Glomerular visceral epithelial cell (primary cell): Measurements from ENCODE around the gene PRKACB.
A peak's percentile ranks its signal among the peaks of the same experiment; 100 is the strongest.

Experiments used
- DNase-seq: peaks from one replicate; pipeline ENCODE4 v3.0.0-alpha.2; 2016; ENCODE audit errors: extremely low spot score

PRKACB gene

DNA sequence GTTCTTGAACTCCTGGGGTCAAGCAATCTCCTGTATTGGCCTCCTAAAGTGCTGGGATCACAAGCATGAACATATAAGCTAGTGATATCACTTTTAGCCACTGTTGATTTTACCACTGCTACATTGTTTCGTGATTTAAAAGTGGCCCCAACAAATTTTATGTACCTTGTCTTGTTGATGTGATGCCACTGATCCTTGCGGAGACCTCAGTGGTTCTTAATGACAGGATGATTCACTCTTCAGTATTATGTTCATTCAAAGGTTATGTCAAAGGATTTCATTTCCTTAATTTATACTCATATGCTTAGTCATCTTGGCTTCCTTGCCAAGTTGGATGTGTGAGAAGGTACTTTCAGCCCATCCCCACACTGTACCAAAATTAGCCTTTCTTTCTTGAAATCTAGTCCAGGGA lies 12.1 kb downstream of the PRKACB start:
- DNase-seq: peak; percentile 61

DNA sequence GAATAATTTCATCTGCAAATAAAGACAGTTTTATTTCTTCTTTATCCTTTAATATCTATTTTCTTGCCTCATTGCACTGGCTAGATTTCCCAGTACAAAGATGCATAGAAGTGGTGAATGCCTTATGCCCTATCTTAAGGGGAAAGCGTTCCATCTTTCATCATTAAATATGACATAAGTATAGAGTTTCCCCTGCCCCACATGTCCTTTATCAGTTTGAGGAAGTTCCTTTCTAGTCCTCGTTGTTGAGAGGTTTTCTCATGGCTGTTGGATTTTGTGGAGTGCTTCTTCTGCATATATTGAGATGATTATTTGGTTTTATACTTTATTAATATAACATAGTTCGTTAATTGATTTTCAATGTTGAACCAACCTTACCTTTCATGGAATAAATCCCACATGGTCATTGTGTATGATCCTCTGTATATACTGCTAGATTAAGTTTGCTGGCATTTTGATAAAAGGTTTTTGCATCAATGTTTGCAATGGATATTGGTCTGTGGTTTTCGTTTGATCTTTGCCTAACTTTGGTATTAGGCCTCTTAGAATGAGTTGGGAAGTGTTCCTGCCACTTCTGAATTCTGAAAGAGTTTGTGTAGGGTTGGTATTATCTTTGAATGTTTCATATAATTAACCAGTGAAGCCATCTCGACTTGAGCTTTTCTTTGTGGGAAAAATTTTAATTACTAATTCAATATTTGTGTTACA lies 15.6 kb downstream of the PRKACB start:
- no peak for DNase-seq

DNA sequence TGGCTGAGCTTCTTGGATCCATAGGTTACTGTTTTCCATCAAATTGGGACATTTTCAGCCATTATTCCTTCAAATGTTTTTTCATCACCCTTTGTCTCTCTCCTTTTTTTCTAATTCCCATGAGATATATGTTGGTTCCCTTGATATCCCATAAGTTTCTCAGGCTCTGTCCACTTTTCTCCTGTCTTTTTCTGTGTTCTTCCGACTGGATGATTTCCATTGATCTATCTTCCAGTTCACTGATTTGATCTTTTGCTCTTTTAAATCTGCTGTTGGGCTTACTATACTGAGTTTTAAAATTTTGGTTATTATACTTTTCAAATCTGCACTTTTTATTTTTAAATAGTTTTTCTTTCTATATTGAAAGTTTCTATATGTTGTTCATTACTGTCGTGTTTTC lies 18.2 kb downstream of the PRKACB start:
- DNase-seq: no peak

DNA sequence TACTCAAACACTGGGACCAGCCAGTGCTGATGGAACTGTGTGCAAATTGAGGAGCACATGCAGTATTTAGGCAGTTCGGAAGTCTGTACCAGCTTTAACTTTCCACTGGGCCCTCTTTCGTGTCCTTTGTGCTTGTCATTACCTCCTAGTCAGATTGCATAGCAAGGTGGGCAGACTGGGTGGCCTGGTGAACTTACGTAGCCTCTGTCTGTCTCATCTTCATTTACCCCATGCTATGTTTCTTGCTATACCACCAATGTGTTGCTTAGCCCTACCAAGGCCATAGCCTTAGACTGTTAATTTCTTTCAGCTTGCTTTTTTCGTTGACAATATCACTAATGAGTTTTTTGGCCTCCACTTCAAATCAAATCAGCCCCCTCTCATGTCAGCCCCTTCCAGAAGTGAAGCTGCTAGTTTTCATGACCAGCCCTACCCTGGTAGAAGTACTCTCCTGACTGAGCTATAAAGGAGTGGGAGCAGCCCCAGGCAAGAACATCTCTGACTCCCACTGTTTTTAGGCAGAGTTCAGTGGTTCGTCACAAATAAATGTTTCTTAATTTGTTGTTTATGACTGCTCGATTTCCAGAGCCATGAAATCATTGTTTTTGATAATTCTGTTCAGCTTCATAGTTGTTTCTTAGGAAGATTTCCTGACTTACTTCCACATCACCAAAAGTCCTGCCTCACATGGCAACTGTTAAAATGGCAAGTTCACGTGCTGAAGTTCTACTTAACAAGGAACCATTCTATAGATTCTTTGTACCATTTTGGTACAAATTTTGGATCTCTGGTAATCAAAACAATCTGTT lies 19.3 kb downstream of the PRKACB start:
- DNase-seq: no peak

DNA sequence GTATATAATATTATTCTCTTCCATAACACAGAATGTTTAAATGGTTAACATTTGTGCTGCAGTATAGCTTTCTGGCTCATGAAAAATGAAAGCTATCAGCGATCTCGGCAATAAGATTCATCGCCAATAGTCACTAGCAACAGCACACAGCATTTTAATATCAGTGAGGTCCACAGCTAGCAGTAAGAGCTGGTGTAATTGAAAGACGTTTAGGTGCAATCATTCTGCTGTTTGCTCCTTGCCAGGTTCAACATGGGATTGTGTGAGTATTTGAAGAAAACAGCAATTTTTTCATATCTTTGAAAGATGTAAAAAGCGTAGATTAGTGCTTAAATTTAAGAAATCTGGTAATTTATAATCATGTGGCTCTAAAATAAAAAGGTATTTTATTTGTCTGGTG lies 20.1 kb downstream of the PRKACB start:
- no peak for DNase-seq

DNA sequence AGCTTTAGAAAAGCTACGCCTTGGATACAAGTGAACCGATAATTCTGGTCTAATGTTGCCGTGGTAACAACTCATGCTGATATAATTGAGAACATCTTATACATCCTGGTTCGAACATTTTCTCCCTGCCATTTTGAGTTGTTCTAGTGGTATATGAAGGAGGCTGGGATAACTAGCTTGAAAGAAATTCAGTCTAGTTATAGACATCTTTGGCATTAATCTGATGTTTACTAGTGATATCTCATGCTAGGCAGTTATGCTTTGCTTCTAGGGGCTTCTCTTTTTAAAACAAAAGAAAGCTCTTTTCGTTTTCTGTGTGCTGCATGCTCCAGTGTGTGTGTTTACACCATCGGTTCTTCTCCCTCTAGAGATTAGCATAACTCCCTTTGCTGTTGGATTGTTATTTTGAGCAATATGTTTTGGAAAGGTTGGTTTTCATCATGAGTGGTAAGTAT lies 20.5 kb downstream of the PRKACB start:
- DNase-seq: no peak

DNA sequence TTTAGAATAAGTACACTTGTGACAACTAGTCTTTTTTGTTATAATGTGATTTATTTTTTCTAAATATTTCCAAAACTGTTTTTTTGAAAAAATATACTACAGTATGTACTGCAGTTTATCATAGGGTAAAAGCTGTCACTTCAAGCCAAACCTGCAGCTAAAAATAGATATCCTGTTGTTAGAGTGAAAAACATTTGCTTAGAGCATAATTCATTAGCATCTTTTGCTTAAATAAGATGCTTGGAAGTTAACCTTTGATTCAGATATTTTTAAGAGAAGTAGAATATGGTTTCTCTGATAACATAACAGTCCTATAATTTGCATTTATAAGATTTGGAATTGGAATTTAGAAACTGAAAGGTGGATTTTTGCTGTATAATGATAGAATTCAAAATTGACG lies 21.5 kb downstream of the PRKACB start:
- no peak for DNase-seq

DNA sequence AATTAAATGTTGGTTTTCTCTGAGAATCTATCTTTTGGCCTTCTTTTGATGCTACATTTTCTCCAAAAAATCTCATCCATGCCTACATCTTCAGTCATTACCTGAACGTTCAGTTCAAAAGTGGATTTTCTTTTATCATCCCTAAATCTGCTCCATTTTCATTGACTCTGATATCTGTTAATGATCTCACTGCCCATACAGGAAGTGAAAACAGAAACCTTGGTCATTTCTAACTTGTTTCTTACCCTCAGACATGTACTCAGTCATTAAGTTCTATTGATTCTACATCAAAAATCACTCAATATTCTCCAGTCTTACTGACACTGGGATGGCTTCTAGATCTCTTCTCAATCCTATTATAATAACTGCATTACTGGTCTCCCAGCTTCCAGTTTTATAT lies 22.7 kb downstream of the PRKACB start:
- no peak for DNase-seq

DNA sequence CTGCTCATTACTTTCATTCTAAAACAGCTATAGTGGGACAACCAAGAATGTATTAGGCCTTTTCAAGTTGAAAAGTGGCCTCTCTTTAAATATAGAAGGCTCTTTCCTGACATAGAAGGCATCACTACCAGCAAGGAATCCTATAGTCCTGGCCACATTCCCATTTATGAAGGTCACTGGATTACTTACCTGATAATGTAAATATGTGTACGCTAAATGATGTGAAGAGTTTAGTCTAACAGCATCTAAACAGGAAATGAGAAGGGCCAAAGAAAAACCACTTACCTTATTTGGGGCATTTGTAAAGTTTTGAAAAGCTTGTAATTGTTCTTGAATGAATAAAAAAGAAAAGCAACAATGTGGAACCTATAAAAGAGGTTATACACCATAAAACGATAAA lies 24.7 kb downstream of the PRKACB start:
- no peak for DNase-seq

DNA sequence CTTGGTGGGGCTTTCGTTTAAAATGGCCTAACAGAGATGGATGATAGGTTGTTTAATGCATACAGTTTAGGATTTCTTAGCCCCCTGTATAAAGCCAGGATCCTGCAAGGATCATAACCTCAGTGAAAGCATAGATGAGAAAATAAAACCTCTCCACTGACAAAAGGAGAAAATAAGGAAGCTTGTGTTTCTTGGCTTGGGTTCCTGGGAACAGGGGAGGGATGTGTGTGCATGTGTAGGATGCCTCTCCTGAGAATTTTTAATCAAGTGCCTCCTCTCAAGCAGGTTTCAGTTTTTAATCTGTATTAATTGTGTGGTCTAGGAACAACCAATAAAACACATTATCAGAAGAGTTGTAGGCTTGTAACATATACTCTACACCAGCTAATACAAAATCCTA lies 26.1 kb downstream of the PRKACB start:
- DNase-seq: no peak

DNA sequence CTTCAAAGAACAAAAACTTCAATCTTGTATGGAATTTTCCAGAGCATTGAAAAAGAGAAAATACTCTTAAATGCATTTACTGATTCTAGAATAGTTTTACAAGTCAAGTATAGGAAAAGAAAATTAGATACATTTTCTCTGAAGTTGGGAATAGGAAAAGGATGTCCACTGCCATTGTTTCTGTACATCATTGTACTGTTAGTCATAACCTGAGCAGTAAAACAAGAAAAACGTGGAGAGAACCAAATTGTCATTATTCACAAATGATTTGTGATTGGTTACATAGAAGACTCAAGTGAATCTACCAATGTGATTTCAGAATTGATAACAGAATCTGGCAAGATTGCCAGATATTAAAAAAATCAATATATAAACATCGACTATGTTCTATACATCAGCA lies 27.4 kb downstream of the PRKACB start:
- DNase-seq: no peak

DNA sequence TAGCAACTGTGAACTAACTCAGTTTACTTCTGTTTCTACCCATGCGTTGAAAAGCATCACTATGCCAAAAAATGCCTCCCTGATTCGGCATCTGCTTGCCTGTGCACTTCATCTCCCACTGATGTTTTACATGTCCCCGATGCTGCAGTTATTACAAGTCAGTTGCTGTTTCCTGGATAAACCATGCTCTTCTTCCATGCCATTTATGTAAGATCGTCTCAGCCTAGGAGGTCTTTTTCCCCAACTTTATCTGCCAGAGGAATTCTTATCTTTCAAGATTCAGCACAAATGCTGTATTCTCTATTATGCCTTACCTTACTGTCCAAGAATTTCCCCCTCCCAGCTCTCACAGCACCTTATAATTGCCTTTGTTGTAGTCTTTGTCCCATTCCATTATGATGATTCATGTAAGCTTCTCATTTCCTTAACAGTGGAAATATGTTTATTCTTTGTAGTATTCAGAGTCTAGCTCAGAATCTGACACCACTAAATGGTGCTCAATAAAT lies 30.0 kb downstream of the PRKACB start:
- peak; percentile 74 for DNase-seq

DNA sequence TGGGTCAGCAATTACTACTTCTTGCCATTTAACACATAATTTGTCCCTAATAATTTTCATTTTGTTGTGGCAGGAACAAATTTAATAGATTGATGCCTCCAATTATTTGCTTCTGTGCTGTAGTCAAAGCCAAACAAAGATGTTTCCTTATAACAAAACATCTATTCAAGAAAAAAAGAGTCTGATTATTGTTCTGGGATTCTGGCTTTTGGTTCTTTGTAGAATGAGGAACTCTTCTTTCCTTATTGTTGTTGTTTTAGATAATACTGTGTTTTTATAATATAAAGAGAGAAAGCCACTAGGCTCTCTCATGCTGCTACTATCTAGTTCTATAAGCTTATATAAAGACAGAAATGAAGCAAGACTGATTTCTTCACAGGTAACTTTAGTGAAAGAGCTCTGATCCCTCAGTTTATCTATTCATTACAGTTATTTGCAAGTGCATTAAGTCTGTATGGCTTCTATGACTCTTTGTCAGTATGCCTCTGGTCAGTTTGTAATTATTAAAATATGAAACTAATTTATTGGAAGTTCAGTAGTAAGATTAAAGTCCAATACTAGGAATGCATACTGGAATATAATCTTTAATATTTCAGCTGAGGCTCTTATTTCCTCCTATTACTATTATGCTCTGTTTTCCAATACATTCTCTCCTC lies 37.4 kb downstream of the PRKACB start:
- DNase-seq: no peak

DNA sequence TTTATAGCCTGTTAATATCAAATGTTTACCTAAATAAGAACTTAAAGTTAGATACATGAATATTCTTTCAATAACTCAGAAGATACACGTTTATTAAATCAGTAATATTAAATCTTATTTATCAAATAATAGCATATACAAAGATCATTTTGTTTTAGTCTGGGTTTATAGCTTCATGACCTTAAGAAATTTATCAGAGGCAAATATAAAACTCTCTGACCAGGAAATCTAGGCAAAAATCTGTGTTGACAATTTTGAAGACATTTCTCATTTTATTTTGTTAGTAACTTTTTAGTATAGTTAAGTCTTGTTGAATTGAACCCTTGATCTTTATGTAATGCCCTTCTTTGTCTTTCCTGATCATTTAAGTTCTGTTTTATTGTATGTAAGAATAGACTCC lies 46.4 kb downstream of the PRKACB start:
- DNase-seq: no peak

DNA sequence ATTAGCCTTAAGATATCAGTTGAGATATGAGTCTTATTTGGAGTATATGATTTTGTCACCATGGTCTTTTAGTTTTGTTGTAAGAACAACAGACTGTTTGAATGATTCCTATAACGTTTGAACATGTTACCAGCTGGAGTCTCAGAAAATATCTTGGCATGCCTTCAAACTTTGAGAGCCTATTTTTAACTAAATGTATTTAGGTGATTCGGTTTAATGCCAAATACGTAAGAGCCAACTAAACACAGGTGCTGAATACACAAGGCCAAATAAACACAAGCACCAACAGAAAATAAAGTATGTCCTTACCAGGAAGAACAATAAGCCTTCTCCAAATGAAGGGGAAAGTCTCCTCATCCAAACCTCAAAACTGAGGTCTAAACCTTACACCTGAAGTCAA lies 48.6 kb downstream of the PRKACB start:
- DNase-seq: no peak

DNA sequence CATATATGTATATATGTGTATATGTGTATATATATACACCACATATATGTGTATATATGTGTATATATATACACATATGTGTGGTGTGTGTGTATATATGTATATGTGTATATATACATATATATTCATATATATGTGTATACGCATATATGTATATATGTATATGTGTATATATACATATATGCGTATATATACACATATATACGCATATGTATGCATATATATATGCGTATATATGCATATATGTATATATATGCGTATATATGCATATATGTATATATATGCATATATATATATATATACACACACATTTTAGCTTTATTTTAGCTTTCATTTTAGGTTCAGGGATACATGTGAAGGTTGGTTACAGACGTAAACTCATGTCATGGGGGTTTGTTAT lies 54.8 kb downstream of the PRKACB start:
- no peak for DNase-seq

DNA sequence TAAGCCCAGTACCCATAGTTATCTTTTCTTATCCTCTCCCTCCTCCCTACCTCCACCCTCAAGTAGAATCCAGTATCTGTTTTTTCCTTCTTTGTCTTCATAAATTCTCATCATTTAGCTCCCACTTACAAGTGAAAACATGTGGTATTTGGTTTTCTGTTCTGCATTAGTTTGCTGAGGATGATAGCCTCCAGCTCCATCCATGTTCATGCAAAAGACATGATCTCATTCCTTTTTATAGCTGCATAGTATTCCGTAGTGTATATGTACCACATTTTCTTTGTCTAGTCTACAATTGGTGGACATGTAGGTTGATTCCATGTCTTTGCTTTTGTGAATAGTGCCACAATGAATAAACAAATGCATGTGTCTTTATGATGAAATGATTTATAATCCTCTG lies 55.2 kb downstream of the PRKACB start:
- DNase-seq: no peak

DNA sequence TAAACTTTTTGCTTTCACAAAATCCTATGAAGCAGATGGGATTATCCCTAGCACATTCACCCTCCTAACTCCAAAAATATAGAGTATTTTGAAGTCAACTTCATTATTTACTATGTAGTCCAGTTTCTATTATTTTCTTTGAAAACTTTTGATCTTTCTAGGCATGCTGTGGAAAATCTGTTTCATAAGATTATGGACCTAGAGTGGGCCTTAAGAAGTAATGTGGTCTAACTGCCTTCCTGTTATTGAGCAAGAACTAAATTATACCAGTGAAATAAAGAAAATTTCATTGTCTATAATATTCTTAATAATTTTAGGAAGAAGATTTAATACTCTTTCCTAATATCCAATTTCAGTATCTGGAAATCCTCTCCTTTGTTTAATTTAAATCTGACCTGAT lies 58.1 kb downstream of the PRKACB start:
- no peak for DNase-seq

DNA sequence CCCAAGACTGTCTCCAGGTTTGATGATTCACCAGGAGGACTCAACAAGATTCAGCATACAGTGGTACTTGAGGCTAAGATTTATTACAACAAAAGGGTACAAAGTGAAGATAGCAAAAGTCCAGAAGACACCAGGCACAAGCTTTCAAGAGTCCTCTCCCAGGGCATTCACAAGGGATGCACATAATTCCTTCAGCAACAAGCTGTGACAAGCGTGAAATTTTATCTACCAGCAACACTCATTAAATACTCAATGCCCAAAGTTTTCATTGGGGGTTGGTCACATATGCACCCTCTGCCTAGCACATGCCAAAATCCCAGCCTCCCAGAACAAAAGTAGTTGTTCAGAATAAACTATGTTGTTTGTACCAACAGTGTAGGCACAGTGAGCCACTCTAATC lies 62.3 kb downstream of the PRKACB start:
- DNase-seq: no peak

DNA sequence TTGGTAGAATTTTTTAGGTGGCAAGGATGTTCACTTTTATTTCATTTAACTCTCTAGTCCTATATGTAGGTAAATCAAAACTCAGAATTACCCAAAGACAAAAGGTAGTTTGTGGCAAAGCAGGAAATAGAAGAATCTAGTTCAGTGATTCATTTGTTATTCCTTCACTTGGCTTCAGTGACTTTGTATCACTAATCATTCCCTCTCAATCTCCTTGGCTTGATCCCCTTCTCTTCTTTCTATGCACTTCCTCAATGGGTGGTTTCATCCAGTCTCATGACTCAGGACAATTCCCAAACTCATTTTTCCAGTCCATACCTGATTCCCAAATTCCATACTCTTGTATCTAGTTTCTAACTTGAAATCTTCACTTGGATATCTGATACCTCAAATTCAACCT lies 64.9 kb downstream of the PRKACB start:
- peak; percentile 2 for DNase-seq

DNA sequence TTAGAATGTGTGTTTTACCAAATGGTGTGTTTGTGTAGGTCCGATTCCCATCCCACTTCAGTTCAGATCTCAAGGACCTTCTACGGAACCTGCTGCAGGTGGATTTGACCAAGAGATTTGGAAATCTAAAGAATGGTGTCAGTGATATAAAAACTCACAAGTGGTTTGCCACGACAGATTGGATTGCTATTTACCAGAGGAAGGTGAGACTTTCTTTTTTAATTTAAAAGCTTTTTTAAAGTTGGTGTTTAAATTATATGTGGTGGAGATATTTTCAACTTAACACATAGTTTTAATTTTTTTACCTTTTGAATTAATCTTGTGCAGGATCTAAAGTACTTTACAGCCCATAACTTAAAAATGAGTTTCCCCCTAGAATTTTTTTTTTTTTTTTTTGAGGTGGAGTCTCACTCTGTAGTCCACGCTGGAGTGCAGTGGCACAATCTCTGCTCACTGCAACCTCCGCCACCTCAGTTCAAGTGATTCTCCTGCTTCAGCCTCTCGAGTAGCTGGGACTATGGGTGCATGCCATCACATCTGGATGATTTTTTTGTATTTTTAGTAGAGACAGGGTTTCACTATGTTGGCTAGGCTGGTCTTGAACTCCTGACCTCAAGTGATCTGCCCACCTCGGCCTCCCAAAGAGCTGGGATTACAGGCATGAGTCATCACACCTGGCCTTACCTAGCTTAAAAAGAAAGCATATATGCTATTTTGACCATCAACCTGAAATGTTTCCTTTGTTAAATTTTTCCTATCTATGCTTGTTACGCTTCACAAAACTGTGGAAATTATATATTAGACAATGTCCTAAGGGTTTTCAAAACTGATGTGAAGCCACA lies 70.3 kb downstream of the PRKACB start:
- no peak for DNase-seq

DNA sequence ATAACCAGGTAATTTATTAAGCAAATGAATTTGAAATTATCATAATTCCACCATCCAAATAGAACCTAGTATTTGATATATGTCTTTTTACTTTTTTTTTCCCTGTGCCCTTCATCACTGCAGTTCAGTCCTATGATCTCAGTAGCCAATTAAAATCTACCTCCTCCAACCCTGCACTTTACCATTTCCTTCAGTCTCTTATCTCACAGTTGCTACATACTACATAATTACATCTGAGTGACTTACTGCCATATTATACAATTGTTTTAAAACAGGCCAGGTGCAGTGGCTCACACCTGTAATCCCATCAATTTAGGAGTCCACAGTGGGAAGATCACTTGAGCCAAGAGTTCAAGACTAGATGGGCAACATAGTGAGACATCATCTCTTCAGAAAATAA lies 73.2 kb downstream of the PRKACB start:
- DNase-seq: no peak
